GM12873 (cell line): ENCODE results near the gene BMAL1.

ENCODE experiments used
- CTCF ChIP-seq: IDR thresholded peaks from 2 replicates; pipeline ENCODE4 v1.5.1; 2012; ENCODE audit warnings: low read depth, mild to moderate bottlenecking, moderate library complexity, low read length, control low read depth; ENCODE audit not compliant: insufficient read depth; ENCODE audit errors: missing control alignments

Gene BMAL1

DNA sequence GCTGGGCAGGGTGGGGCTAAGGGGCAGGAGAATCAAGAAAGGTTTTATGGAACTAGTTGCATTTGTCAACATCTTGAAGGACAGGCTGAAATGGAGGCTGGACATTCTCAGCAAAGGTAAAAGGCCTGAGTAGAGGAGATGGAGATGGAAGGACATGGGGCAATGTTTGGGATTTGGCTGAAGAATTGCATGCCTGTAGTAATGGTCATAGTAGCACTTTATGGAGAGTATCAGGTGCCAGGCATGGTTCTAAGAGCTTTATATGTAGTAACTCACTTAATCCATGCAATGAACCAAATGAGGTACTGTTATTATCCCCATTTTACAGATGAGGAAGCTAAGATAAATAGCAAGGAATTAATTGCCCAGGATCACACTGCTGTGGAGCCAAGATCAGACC lies 23.9 kb downstream of the BMAL1 start:
- no peak for TF ChIP-seq CTCF

- TF ChIP-seq CTCF: no peak
Measured at GRCh38 chr11:13302420-13302958, 24.9 kb downstream of the BMAL1 start.

- TF ChIP-seq CTCF: no peak
Measured at GRCh38 chr11:13303668-13304649, 26.4 kb downstream of the BMAL1 start.

GRCh38 chr11:13304655-13305335 lies 27.2 kb downstream of the BMAL1 start:
- no peak for TF ChIP-seq CTCF

GRCh38 chr11:13308704-13309103 lies 31.1 kb downstream of the BMAL1 start:
- no peak for TF ChIP-seq CTCF

- TF ChIP-seq CTCF: no peak
Measured at GRCh38 chr11:13309156-13309555, 31.6 kb downstream of the BMAL1 start.

- TF ChIP-seq CTCF: no peak
Measured at GRCh38 chr11:13310443-13310842, 32.9 kb downstream of the BMAL1 start.
